Osteoblast (primary cell): ENCODE results near the gene ILF2. TPM values are rescaled to one million over a fixed set of nuclear protein-coding genes. Genes with fewer than 3 reads are reported as not detected.

Source experiments
- DNase-seq: peaks from one replicate; pipeline ENCODE4 v3.0.0; 2011; ENCODE audit warnings: low spot score, mixed read lengths; ENCODE audit not compliant: insufficient read length; ENCODE audit errors: missing footprints
- H2AFZ ChIP-seq: 2 replicates; pipeline ENCODE4 v1.6.0; 2011; ENCODE audit warnings: mild to moderate bottlenecking, low read length
- H3K27ac ChIP-seq: 2 replicates; pipeline ENCODE4 v1.5.1; 2011; ENCODE audit warnings: mild to moderate bottlenecking, low read depth, low read length, moderate library complexity
- H3K27me3 ChIP-seq: 2 replicates; pipeline ENCODE4 v1.6.0; 2012; ENCODE audit warnings: mild to moderate bottlenecking, control low read depth, inconsistent platforms, low read length, moderate library complexity; ENCODE audit not compliant: insufficient read depth
- H3K36me3 ChIP-seq: 2 replicates; pipeline ENCODE4 v1.5.1; 2011; ENCODE audit warnings: mild to moderate bottlenecking, low read length, control low read depth, moderate library complexity; ENCODE audit not compliant: insufficient read depth
- H3K4me1 ChIP-seq: 2 replicates; pipeline ENCODE4 v1.5.1; 2011; ENCODE audit warnings: mild to moderate bottlenecking, low read length, control low read depth, moderate library complexity; ENCODE audit not compliant: insufficient read depth
- H3K4me2 ChIP-seq: 2 replicates; pipeline ENCODE4 v1.6.0; 2011; ENCODE audit warnings: mild to moderate bottlenecking, low read length; ENCODE audit not compliant: insufficient read depth
- H3K4me3 ChIP-seq: fragments of 200-600 bp; sonication (generic); 3 replicates; pipeline ENCODE4 v1.5.1; 2012; ENCODE audit warnings: mild to moderate bottlenecking, low read length, inconsistent platforms; ENCODE audit not compliant: insufficient read depth
- H3K79me2 ChIP-seq: 2 replicates; pipeline ENCODE4 v1.6.0; 2012; ENCODE audit warnings: mild to moderate bottlenecking, low read length, control low read depth, inconsistent platforms; ENCODE audit not compliant: insufficient read depth
- H3K9me3 ChIP-seq: 2 replicates; pipeline ENCODE4 v1.5.1; 2011; ENCODE audit warnings: low read depth, low read length, control low read depth
- H4K20me1 ChIP-seq: 2 replicates; pipeline ENCODE4 v1.6.0; 2012; ENCODE audit warnings: mild to moderate bottlenecking, low read length, control low read depth; ENCODE audit not compliant: insufficient read depth
- total RNA-seq: library from RNA; depleted of rRNA; stranded (reverse); fragments of >200 nt; gene quantifications from 2 replicates; pipeline ENCODE4 v1.2.3, GENCODE V29; 2012
- TF ChIP-seq, protein P1 (sequence below): IDR thresholded peaks from 2 replicates; pipeline ENCODE4 v1.5.1; 2011; ENCODE audit warnings: mild to moderate bottlenecking, low read depth, low read length, moderate library complexity; ENCODE audit errors: extremely low read depth

Gene ILF2
- total RNA-seq, 1 donor, result 130 TPM

DNA sequence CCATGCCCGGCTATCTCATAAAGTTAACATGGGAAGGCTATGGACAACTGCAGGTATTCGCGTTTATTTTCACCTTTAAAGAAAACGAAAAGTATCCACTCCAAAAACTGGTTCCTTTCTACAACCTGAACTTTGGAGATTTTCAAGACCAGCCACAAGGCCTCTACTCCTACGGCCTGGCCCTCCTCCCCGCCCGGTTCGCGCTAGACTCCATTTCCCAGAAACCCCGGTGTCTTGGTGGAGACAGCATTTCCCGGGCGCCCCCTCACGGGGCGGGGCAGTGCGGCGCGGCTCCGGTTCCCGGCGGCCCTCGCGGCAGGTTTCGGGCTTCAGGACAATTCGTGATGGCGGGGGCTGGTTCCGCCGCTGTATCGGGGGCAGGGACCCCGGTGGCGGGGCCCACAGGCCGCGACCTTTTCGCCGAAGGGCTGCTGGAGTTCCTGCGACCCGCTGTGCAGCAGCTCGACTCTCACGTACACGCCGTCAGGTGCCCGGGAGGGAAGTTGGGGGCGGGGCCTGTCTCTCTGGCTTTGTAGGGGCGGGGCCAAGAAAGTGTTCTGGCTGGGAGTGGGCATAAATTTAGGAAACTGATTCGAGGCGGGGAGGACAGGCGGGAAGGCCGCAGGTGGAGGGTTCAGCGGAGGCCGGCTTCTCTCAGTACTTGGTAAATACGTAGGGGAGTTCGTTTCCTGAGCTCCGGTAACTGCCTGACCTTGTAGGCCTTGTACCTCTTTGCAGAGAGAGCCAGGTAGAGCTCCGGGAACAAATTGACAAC lies 12.2 kb downstream of the ILF2 start, which contains the start of gene SNAPIN:
SNAPIN (plus strand) TSS at position 304 of the 775 bp plus-strand sequence; CDS start at position 345, 41 bp downstream.
- Histone ChIP-seq H3K4me2 (peak within 1 kb of the TSS; percentile 96), H3K79me2 (peaks cover 18% of the 10 kb centered on the region), H2AFZ (peak within 1 kb of the TSS; percentile 84), H4K20me1 (peaks cover 3% of the 10 kb centered on the region), H3K27me3 (no peaks in the 10 kb centered on the region), H3K4me3 (peak within 1 kb of the TSS; percentile 80), H3K27ac (peak within 1 kb of the TSS; percentile 69), H3K9me3 (no peaks in the 10 kb centered on the region), H3K36me3 (peaks cover 30% of the 10 kb centered on the region), H3K4me1 (peaks cover 14% of the 10 kb centered on the region)
- TF ChIP-seq, protein P1, sequence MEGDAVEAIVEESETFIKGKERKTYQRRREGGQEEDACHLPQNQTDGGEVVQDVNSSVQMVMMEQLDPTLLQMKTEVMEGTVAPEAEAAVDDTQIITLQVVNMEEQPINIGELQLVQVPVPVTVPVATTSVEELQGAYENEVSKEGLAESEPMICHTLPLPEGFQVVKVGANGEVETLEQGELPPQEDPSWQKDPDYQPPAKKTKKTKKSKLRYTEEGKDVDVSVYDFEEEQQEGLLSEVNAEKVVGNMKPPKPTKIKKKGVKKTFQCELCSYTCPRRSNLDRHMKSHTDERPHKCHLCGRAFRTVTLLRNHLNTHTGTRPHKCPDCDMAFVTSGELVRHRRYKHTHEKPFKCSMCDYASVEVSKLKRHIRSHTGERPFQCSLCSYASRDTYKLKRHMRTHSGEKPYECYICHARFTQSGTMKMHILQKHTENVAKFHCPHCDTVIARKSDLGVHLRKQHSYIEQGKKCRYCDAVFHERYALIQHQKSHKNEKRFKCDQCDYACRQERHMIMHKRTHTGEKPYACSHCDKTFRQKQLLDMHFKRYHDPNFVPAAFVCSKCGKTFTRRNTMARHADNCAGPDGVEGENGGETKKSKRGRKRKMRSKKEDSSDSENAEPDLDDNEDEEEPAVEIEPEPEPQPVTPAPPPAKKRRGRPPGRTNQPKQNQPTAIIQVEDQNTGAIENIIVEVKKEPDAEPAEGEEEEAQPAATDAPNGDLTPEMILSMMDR, result no peak
- DNase-seq, result peak; percentile 97

DNA sequence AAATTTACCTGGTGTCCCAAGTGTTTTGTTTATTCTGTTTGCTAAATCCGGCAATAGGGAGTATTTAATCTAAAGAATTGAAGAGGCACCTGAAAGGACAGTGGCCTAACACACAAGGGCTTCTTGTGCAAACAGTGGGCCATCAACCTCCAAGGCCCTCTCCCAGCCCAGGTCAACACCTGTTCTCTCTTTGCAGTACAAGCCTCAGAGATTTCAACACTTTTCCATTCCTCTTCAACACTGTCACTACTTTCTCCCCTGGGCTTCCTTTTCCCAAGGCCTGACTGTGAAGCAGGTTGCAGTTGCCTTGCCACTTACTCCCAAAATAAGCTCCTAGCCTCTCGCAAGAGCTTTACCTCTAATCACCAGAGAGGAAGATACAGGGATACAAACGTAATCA lies 15.5 kb downstream of the ILF2 start:
- no peak overlapping the region for H3K4me2 ChIP-seq
- H3K36me3 ChIP-seq, result no peaks in the 10 kb centered on the region
- TF ChIP-seq, protein P1, result no peak

DNA sequence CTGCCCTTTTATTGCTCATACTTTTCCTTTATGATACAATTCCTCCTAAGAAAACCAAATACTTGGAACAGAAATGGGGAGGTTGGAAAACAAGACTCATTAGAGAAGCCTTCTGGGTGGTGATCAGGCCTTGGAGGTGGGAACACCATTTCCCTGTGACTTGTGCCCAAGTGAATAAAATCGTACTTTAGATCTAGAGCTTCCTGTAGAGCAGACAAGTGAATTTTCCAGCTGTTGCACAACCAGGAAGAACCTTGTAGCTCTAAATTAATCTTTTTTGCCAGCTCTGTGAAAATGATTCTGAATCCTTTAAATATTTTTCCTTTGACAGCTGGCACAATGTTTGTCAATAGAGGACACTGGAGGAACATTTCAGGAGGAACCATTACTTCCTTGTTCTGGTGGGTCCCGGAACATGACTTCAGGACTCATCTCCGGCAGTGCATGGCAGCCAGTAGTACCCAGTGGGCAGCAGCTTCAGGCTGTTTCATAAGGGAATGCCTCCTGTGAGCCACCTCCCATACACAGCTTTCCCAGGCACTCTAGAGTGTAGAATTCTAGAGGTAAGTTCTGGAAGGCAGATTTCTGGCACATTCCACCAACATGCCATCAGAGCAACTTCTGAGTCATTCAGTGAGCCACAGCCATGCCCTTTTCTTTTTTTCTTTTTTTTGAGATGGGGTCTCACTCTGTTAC lies 17.8 kb downstream of the ILF2 start:
- Histone ChIP-seq H3K4me3 (no peak overlapping the region), H3K4me1 (peaks cover 9% of the 10 kb centered on the region), H3K27ac (no peak overlapping the region), H3K79me2 (no peaks in the 10 kb centered on the region), H4K20me1 (no peaks in the 10 kb centered on the region), H3K27me3 (no peaks in the 10 kb centered on the region), H3K36me3 (no peaks in the 10 kb centered on the region), H2AFZ (peak overlapping the region; percentile 18), H3K4me2 (no peak overlapping the region), H3K9me3 (no peaks in the 10 kb centered on the region)
- TF ChIP-seq, protein P1, result no peak
- DNase-seq, result peak; percentile 83

More for the DNA sequence above, 15.5 kb downstream of the ILF2 start:
- Histone ChIP-seq H3K4me3 (no peak overlapping the region), H3K9me3 (no peaks in the 10 kb centered on the region), H4K20me1 (peaks cover 3% of the 10 kb centered on the region), H3K4me1 (peaks cover 17% of the 10 kb centered on the region), H3K27ac (no peak overlapping the region), H3K79me2 (peaks cover 15% of the 10 kb centered on the region), H2AFZ (no peak overlapping the region), H3K27me3 (no peaks in the 10 kb centered on the region)
- DNase-seq, result no peak

DNA sequence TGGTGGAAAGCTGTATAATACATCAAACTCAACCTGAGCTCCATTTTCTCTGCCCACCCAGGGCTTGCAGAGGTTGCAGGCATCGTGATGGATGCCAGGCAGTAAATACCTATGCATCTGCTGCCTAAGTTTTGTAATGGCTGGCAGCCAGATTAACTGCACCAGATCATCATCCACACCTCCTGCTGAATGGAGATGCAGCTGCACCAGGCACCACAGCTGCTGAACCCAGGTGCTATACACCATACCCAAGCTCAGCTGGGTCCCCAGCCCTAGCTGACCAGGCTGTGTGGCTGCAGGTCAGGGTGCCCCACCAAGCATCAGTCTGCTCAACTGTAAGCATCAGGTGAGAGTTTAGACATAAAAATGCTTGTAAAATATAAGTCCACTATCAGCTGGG lies 19.0 kb downstream of the ILF2 start:
- Histone ChIP-seq H3K79me2 (no peaks in the 10 kb centered on the region), H3K4me2 (no peak overlapping the region), H3K9me3 (no peaks in the 10 kb centered on the region), H3K4me1 (peaks cover 9% of the 10 kb centered on the region), H4K20me1 (no peaks in the 10 kb centered on the region), H3K27ac (no peak overlapping the region), H3K4me3 (no peak overlapping the region), H2AFZ (no peak overlapping the region), H3K36me3 (no peaks in the 10 kb centered on the region), H3K27me3 (no peaks in the 10 kb centered on the region)
- TF ChIP-seq, protein P1, result no peak
- DNase-seq, result no peak
